ENCODE measurements around the gene OPHN1.

- TF ChIP-seq CTCF (IDR thresholded peaks at IDR 0.05; ENCODE audit: low read length): no peak
- no peak for TF ChIP-seq EZH2 (optimal IDR thresholded peaks at IDR 0.05; ENCODE audit: low read depth, low read length)
Measured at GRCh38 chrX:68419975-68420374, 13.3 kb downstream of the OPHN1 start.

Measured in MM.1S (cell line).